ENCODE data around the gene RASAL3. TPM values are rescaled to one million over a fixed set of nuclear protein-coding genes. Genes with fewer than 3 reads are reported as not detected.

RASAL3 gene
- total RNA-seq, 1 experiment from 2014 or later = not detected

- no TSS peak for BruUV-seq (replicated peaks)
- no peak for TF ChIP-seq CTCF (IDR thresholded peaks at IDR 0.05; ENCODE audit: unreplicated experiment)
- ChIA-PET CTCF (interaction anchor here (0.6 kb wide), 2 partner anchors 70 to 104 kb away, joined by 3 read pairs; no protein-coding TSS in a partner anchor), POLR2A (no interaction called here)
- intact Hi-C loops (cut with micrococcal nuclease) = no loop called here
- H3K4me3 Mint-ChIP-seq (ENCODE audit: unreplicated experiment) = no peak overlapping the region
- H3K36me3 Mint-ChIP-seq (ENCODE audit: insufficient read depth, unreplicated experiment) = no peaks in the 10 kb centered on the region
- no peak for DNase-seq (ENCODE audit: unreplicated experiment)
- no peaks in the 10 kb centered on the region for H3K27me3 Mint-ChIP-seq (ENCODE audit: insufficient read depth, unreplicated experiment)
- H3K4me1 Mint-ChIP-seq (ENCODE audit: insufficient read depth, unreplicated experiment) = no peaks in the 10 kb centered on the region
- H3K27ac Mint-ChIP-seq (ENCODE audit: low read depth, unreplicated experiment) = no peak overlapping the region
- H3K9me3 Mint-ChIP-seq (ENCODE audit: unreplicated experiment) = no peaks in the 10 kb centered on the region
Observed at GRCh38 chr19:15456871-15457700, 7.3 kb downstream of the RASAL3 start.

GRCh38 chr19:15456441-15456840 is 7.9 kb downstream of the RASAL3 start:
- Mint-ChIP-seq H3K9me3 (ENCODE audit: unreplicated experiment) (no peaks in the 10 kb centered on the region), H3K36me3 (ENCODE audit: insufficient read depth, unreplicated experiment) (no peaks in the 10 kb centered on the region), H3K27ac (ENCODE audit: low read depth, unreplicated experiment) (no peak overlapping the region), H3K4me3 (ENCODE audit: unreplicated experiment) (no peak overlapping the region), H3K4me1 (ENCODE audit: insufficient read depth, unreplicated experiment) (no peaks in the 10 kb centered on the region), H3K27me3 (ENCODE audit: insufficient read depth, unreplicated experiment) (no peaks in the 10 kb centered on the region)
- BruUV-seq (replicated peaks) = no TSS peak
- CTCF ChIA-PET = interaction anchor here (0.6 to 1.5 kb wide), 2 partner anchors 11 to 70 kb away, joined by 3 to 5 read pairs; no protein-coding TSS in a partner anchor
- intact Hi-C loops (cut with micrococcal nuclease) = no loop called here
- DNase-seq (ENCODE audit: unreplicated experiment) = no peak
- POLR2A ChIA-PET = interaction anchor here (0.8 kb wide), 1 partner anchor 37 kb away, joined by 4 read pairs; the partner anchor contains the start of gene AKAP8L
- TF ChIP-seq CTCF (IDR thresholded peaks at IDR 0.05; ENCODE audit: unreplicated experiment) = no peak

- H3K9me3 Mint-ChIP-seq (ENCODE audit: unreplicated experiment) = no peaks in the 10 kb centered on the region
- no peak overlapping the region for H3K27ac Mint-ChIP-seq (ENCODE audit: low read depth, unreplicated experiment)
- intact Hi-C loops (cut with micrococcal nuclease) = no loop called here
- no peaks in the 10 kb centered on the region for H3K4me1 Mint-ChIP-seq (ENCODE audit: insufficient read depth, unreplicated experiment)
- TF ChIP-seq CTCF (IDR thresholded peaks at IDR 0.05; ENCODE audit: unreplicated experiment) = no peak
- no peaks in the 10 kb centered on the region for H3K36me3 Mint-ChIP-seq (ENCODE audit: insufficient read depth, unreplicated experiment)
- H3K27me3 Mint-ChIP-seq (ENCODE audit: insufficient read depth, unreplicated experiment) = no peaks in the 10 kb centered on the region
- ChIA-PET POLR2A (interaction anchor here (0.8 kb wide), 1 partner anchor 37 kb away, joined by 4 read pairs; the partner anchor contains the start of gene AKAP8L), CTCF (interaction anchor here (0.6 to 1.5 kb wide), 2 partner anchors 11 to 21 kb away, joined by 4 to 5 read pairs; no protein-coding TSS in a partner anchor)
- DNase-seq (ENCODE audit: unreplicated experiment) = no peak
- H3K4me3 Mint-ChIP-seq (ENCODE audit: unreplicated experiment) = no peak overlapping the region
- no TSS peak for BruUV-seq (replicated peaks)
Observed at GRCh38 chr19:15455996-15456395, 8.3 kb downstream of the RASAL3 start.

All from MCF 10A (cell line).